SK-N-SH treated with all-trans-retinoic acid at 6 μM for 48 hours (cell line): ENCODE measurements around the gene SEH1L.

Source experiments
- ISL1 ChIP-seq: fragments of 250-450 bp; sonication (Bioruptor Pico); IDR thresholded peaks from 2 replicates; pipeline ENCODE4 v2.1.2; 2022; ENCODE audit warnings: mild to moderate bottlenecking, moderate library complexity
- SNAI2 ChIP-seq: fragments of 250-450 bp; sonication (Bioruptor Pico); IDR thresholded peaks from 2 replicates; pipeline ENCODE4 v1.5.0; 2020; ENCODE audit warnings: mild to moderate bottlenecking, moderate library complexity
- TOX ChIP-seq: fragments of 250-450 bp; sonication (Bioruptor Pico); IDR thresholded peaks from 2 replicates; pipeline ENCODE4 v1.8.0; 2021; ENCODE audit warnings: mild to moderate bottlenecking, moderate library complexity, borderline replicate concordance
- ZFP3 ChIP-seq: fragments of 250-450 bp; sonication (Bioruptor Pico); IDR thresholded peaks from 2 replicates; pipeline ENCODE4 v1.5.0; 2020; ENCODE audit warnings: mild to moderate bottlenecking, moderate library complexity

DNA sequence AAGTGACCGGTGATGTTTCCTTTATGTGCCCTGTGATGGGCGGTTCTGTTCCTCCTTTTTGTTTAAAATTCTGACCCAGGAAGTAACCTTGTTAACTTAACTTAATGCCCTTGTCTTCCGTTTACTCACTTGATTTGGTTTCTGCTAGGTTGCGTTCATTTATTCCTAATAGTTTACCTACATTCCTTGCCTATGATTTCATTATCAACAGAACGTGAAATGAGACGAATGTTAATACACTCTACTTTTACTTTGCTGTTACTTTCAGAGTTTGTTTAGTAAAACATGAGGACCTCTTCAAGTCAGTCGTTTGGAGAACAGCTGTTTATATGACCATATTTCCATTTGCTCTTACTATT lies 44.0 kb downstream of the SEH1L start:
- TF ChIP-seq ISL1 (no peak), ZFP3 (CRISPR knock-in tag) (no peak), TOX (CRISPR knock-in tag) (no peak), SNAI2 (CRISPR knock-in tag) (no peak)
